ENCODE measurements around the gene COASY. TPM values are rescaled to one million over a fixed set of nuclear protein-coding genes. Genes with fewer than 3 reads are reported as not detected.

COASY gene
- total RNA-seq, 1 experiment from 2014 or later = 131 TPM

DNA sequence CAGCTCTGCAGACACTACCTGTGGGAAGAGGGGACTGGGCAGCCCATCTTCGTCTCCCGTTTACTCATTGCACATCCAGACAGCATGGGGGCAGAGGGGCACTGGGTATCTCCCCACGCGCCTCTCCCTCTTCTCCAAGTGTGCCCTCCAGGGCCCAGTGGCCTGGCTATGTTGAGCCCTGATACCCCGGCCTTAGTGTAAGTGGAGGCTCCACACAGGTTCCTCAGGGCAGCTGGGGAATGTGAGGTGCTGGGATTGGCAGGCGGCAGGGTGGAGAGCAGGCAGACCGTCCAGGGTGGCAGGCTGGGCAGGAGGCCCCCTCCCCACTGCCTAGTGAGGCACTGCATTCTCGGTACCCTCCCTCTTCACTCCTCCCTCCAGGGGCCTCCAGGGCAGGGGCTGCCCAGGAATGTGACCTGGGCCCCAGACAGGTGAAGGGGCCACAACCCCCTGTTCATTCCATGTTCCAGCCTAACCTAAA, 39.1 kb upstream of the COASY start:
- no peak for TF ChIP-seq EMX1 (CRISPR knock-in tag; IDR thresholded peaks at IDR 0.05)
- TF ChIP-seq, protein P1, sequence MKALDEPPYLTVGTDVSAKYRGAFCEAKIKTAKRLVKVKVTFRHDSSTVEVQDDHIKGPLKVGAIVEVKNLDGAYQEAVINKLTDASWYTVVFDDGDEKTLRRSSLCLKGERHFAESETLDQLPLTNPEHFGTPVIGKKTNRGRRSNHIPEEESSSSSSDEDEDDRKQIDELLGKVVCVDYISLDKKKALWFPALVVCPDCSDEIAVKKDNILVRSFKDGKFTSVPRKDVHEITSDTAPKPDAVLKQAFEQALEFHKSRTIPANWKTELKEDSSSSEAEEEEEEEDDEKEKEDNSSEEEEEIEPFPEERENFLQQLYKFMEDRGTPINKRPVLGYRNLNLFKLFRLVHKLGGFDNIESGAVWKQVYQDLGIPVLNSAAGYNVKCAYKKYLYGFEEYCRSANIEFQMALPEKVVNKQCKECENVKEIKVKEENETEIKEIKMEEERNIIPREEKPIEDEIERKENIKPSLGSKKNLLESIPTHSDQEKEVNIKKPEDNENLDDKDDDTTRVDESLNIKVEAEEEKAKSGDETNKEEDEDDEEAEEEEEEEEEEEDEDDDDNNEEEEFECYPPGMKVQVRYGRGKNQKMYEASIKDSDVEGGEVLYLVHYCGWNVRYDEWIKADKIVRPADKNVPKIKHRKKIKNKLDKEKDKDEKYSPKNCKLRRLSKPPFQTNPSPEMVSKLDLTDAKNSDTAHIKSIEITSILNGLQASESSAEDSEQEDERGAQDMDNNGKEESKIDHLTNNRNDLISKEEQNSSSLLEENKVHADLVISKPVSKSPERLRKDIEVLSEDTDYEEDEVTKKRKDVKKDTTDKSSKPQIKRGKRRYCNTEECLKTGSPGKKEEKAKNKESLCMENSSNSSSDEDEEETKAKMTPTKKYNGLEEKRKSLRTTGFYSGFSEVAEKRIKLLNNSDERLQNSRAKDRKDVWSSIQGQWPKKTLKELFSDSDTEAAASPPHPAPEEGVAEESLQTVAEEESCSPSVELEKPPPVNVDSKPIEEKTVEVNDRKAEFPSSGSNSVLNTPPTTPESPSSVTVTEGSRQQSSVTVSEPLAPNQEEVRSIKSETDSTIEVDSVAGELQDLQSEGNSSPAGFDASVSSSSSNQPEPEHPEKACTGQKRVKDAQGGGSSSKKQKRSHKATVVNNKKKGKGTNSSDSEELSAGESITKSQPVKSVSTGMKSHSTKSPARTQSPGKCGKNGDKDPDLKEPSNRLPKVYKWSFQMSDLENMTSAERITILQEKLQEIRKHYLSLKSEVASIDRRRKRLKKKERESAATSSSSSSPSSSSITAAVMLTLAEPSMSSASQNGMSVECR (CRISPR knock-in tag; IDR thresholded peaks at IDR 0.05; ENCODE audit: borderline replicate concordance) = no peak
- no peak for TF ChIP-seq NR1H2 (CRISPR knock-in tag; IDR thresholded peaks at IDR 0.05)
- TF ChIP-seq ETV6 (CRISPR knock-in tag; IDR thresholded peaks at IDR 0.05) = no peak
- no peak for TF ChIP-seq TEAD4 (CRISPR knock-in tag; IDR thresholded peaks at IDR 0.05)
- TF ChIP-seq ZNF416 (CRISPR knock-in tag; IDR thresholded peaks at IDR 0.05) = no peak
- TF ChIP-seq, protein P2, sequence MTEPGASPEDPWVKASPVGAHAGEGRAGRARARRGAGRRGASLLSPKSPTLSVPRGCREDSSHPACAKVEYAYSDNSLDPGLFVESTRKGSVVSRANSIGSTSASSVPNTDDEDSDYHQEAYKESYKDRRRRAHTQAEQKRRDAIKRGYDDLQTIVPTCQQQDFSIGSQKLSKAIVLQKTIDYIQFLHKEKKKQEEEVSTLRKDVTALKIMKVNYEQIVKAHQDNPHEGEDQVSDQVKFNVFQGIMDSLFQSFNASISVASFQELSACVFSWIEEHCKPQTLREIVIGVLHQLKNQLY (CRISPR knock-in tag; IDR thresholded peaks at IDR 0.05) = no peak
- no peak for TF ChIP-seq PRDM15 (CRISPR knock-in tag; IDR thresholded peaks at IDR 0.05)
- no peak for TF ChIP-seq CBFB (CRISPR knock-in tag; IDR thresholded peaks at IDR 0.05; ENCODE audit: low read depth)
- TF ChIP-seq TCF7 (CRISPR knock-in tag; IDR thresholded peaks at IDR 0.05; ENCODE audit: low read depth) = no peak
- TF ChIP-seq ZNF121 (CRISPR knock-in tag; IDR thresholded peaks at IDR 0.05) = no peak
- no peak for TF ChIP-seq FOXJ3 (CRISPR knock-in tag; IDR thresholded peaks at IDR 0.05; ENCODE audit: borderline replicate concordance)
- TF ChIP-seq ZNF396 (CRISPR knock-in tag; IDR thresholded peaks at IDR 0.05; ENCODE audit: borderline replicate concordance) = no peak
- TF ChIP-seq PRRX2 (CRISPR knock-in tag; IDR thresholded peaks at IDR 0.05) = no peak
- no peak for TF ChIP-seq JAZF1 (CRISPR knock-in tag; IDR thresholded peaks at IDR 0.05)
- TF ChIP-seq ZBTB21 (CRISPR knock-in tag; IDR thresholded peaks at IDR 0.05; ENCODE audit: borderline replicate concordance) = no peak
- no peak for TF ChIP-seq CREM (CRISPR knock-in tag; IDR thresholded peaks at IDR 0.05)
- TF ChIP-seq ELF4 (CRISPR knock-in tag; IDR thresholded peaks at IDR 0.05; ENCODE audit: low read depth) = no peak

DNA sequence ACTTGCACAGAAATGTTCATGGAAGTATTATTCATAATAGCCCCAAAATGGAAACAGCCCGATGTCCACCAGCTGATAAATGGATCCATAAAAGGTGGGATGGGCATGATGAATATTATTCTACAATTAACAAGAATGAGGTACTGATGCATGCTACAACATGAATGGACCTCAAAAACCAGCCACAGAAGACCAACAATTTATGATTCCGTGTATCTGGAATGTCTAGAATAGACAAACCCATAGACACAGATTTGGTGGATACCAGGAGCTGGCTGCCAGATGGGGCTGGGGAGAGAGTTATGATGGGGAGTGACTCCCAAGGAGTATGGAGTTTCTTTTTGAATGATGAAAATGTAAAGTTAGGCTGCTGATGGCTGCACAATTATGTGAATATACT, 36.7 kb upstream of the COASY start:
- Mint-ChIP-seq H3K9me3 (no peaks in the 10 kb centered on the region), H3K27ac (no peak overlapping the region), H3K4me3 (no peak overlapping the region), H3K36me3 (peaks cover 10% of the 10 kb centered on the region), H3K4me1 (peaks cover 4% of the 10 kb centered on the region), H3K27me3 (ENCODE audit: low read depth) (0 out of 2 replicates have a peak, but pooled peaks cover 6% of the 10 kb centered on the region)
- DNase-seq (ENCODE audit: low spot score) (no peak), ATAC-seq (no peak)
- CTCF ChIA-PET = no interaction called here
- TF ChIP-seq NFATC4 (CRISPR knock-in tag; IDR thresholded peaks at IDR 0.05) (no peak), EMX1 (CRISPR knock-in tag; IDR thresholded peaks at IDR 0.05) (no peak), CREB1 (CRISPR knock-in tag; IDR thresholded peaks at IDR 0.05) (no peak), OVOL2 (CRISPR knock-in tag; IDR thresholded peaks at IDR 0.05; ENCODE audit: borderline replicate concordance) (no peak), TEAD1 (CRISPR knock-in tag; IDR thresholded peaks at IDR 0.05) (no peak), RORB (CRISPR knock-in tag; IDR thresholded peaks at IDR 0.05) (no peak)
- TF ChIP-seq, protein P3, sequence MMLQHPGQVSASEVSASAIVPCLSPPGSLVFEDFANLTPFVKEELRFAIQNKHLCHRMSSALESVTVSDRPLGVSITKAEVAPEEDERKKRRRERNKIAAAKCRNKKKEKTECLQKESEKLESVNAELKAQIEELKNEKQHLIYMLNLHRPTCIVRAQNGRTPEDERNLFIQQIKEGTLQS (CRISPR knock-in tag; conservative IDR thresholded peaks at IDR 0.05) = no peak
- POLR2A ChIA-PET = interaction anchor here (0.6 kb wide), 1 partner anchor 117 kb away, joined by 4 read pairs; no protein-coding TSS in a partner anchor

More for the DNA sequence above, 39.1 kb upstream of the COASY start:
- peaks cover 7% of the 10 kb centered on the region for H3K27me3 Mint-ChIP-seq (ENCODE audit: low read depth)
- DNase-seq (ENCODE audit: low spot score) (no peak), ATAC-seq (no peak)
- no peak overlapping the region for H3K4me3 Mint-ChIP-seq
- H3K36me3 Mint-ChIP-seq = peaks cover 10% of the 10 kb centered on the region
- CTCF ChIA-PET = no interaction called here
- H3K9me3 Mint-ChIP-seq = no peaks in the 10 kb centered on the region
- H3K27ac Mint-ChIP-seq = peak overlapping the region; percentile 13; the same call in 1 of the 2 replicates
- H3K4me1 Mint-ChIP-seq = peaks cover 19% of the 10 kb centered on the region
- POLR2A ChIA-PET = no interaction called here

Measured in WTC11 (cell line).